NB4 (cell line): ENCODE measurements around the gene ITIH1.

Source experiments
- DNase-seq: peaks from one replicate; pipeline ENCODE4 v3.0.0; 2010; ENCODE audit warnings: low read depth
- H3K4me3 ChIP-seq: one replicate; pipeline ENCODE4 v1.5.1; 2011; ENCODE audit warnings: mild to moderate bottlenecking, low read depth, low read length, moderate library complexity
- CTCF ChIP-seq: IDR thresholded peaks from one replicate; pipeline ENCODE4 v1.5.1; 2012; ENCODE audit warnings: low read depth, low read length
- MAX ChIP-seq: IDR thresholded peaks from 2 replicates; pipeline ENCODE4 v1.6.1; 2011; ENCODE audit warnings: low read depth, low read length
- MYC ChIP-seq: IDR thresholded peaks from 2 replicates; pipeline ENCODE4 v1.6.1; 2011; ENCODE audit warnings: low read depth, low read length
- POLR2A ChIP-seq: IDR thresholded peaks from 2 replicates; pipeline ENCODE4 v1.6.1; 2011; ENCODE audit warnings: mild to moderate bottlenecking; ENCODE audit not compliant: insufficient read length; ENCODE audit errors: extremely low read depth

ITIH1 gene

GRCh38 chr3:52789746-52790040, 12.3 kb downstream of the ITIH1 start:
- DNase-seq, result no peak
- TF ChIP-seq POLR2A, result no peak
- TF ChIP-seq CTCF, result no peak
- H3K4me3 ChIP-seq, result no peak overlapping the region

GRCh38 chr3:52790337-52790736, 12.9 kb downstream of the ITIH1 start:
- DNase-seq, result no peak

GRCh38 chr3:52790741-52791140, 13.3 kb downstream of the ITIH1 start:
- no peak for DNase-seq
- H3K4me3 ChIP-seq, result no peak overlapping the region
- TF ChIP-seq MYC, result no peak
- no peak for TF ChIP-seq MAX
- TF ChIP-seq CTCF, result no peak
- TF ChIP-seq POLR2A, result no peak

More at GRCh38 chr3:52790337-52790736, 12.9 kb downstream of the ITIH1 start:
- TF ChIP-seq MYC (no peak), MAX (no peak), POLR2A (no peak), CTCF (no peak)
- H3K4me3 ChIP-seq, result no peak overlapping the region

- H3K4me3 ChIP-seq, result no peak overlapping the region
- TF ChIP-seq POLR2A (no peak), CTCF (no peak), MYC (no peak), MAX (no peak)
- DNase-seq, result no peak
Observed at GRCh38 chr3:52791366-52791765, 14.0 kb downstream of the ITIH1 start.

GRCh38 chr3:52791928-52792327, 14.5 kb downstream of the ITIH1 start:
- no peak for TF ChIP-seq CTCF
- no peak for TF ChIP-seq MYC
- TF ChIP-seq POLR2A, result no peak
- no peak for TF ChIP-seq MAX
- no peak for DNase-seq
- H3K4me3 ChIP-seq, result no peak overlapping the region

- DNase-seq, result no peak
- no peak overlapping the region for H3K4me3 ChIP-seq
- TF ChIP-seq CTCF (no peak), MAX (no peak), MYC (no peak), POLR2A (no peak)
Observed at GRCh38 chr3:52792413-52792812, 15.0 kb downstream of the ITIH1 start.
